Caco-2 (cell line): ENCODE measurements around the gene FIZ1. TPM values are rescaled to one million over a fixed set of nuclear protein-coding genes. Genes with fewer than 3 reads are reported as not detected.

Experiments used
- BruUV-seq: library from RNA; stranded (reverse); fragments of 400-500 nt; replicated peaks from 2 replicates; lab custom pipeline; 2021; lab: Mats Ljungman, UMichigan
- CTCF ChIA-PET: fragments of 300-600 bp; sonication (Branson Sonifier 250); formaldehyde crosslinking; loops from one replicate; lab custom pipeline; 2022; ENCODE audit warnings: antibody characterized with exemption; lab: Charles Lee
- POLR2A ChIA-PET: fragments of 300-600 bp; sonication (Branson Sonifier 250); formaldehyde crosslinking; loops from one replicate; lab custom pipeline; 2022; ENCODE audit warnings: antibody characterized with exemption; lab: Charles Lee
- DNase-seq, 2 experiments: peaks; one replicate each; pipeline versions ENCODE4 v3.0.0 to v3.0.0-alpha.2; 2020 to 2022
- H3K27me3 ChIP-seq: replicated peaks from 2 replicates; pipeline ENCODE4 v1.6.0; 2011; ENCODE audit warnings: low read length; ENCODE audit not compliant: control insufficient read depth, insufficient read depth
- H3K36me3 ChIP-seq: 2 replicates; pipeline ENCODE4 v1.5.1; 2011; ENCODE audit warnings: low read length; ENCODE audit not compliant: control insufficient read depth, insufficient read depth
- H3K4me1 ChIP-seq: fragments of 250-450 bp; sonication (Bioruptor Pico); 2 replicates; pipeline ENCODE4 v1.5.1; 2020; ENCODE audit warnings: mild to moderate bottlenecking
- H3K4me3 ChIP-seq: 2 replicates; pipeline ENCODE4 v1.5.1; 2011; ENCODE audit warnings: low read depth, mild to moderate bottlenecking, control low read depth, low read length
- H3K9me3 ChIP-seq: fragments of 250-450 bp; sonication (Bioruptor Pico); 2 replicates; pipeline ENCODE4 v1.5.1; 2020; ENCODE audit warnings: mild to moderate bottlenecking, moderate library complexity
- H3K27ac Mint-ChIP-seq: one replicate; pipeline ENCODE4 v1.8.0; 2022; ENCODE audit warnings: mixed read lengths; ENCODE audit not compliant: unreplicated experiment
- H3K27me3 Mint-ChIP-seq: one replicate; pipeline ENCODE4 v1.8.0; 2022; ENCODE audit warnings: mixed read lengths; ENCODE audit not compliant: insufficient read depth, unreplicated experiment
- H3K36me3 Mint-ChIP-seq: one replicate; pipeline ENCODE4 v1.8.0; 2022; ENCODE audit warnings: mild to moderate bottlenecking, mixed read lengths; ENCODE audit not compliant: insufficient read depth, unreplicated experiment
- H3K4me1 Mint-ChIP-seq: one replicate; pipeline ENCODE4 v1.8.0; 2022; ENCODE audit warnings: low read depth, mixed read lengths; ENCODE audit not compliant: unreplicated experiment
- H3K4me3 Mint-ChIP-seq: one replicate; pipeline ENCODE4 v1.8.0; 2022; ENCODE audit warnings: mild to moderate bottlenecking, moderate library complexity, mixed read lengths; ENCODE audit not compliant: unreplicated experiment
- H3K9me3 Mint-ChIP-seq: one replicate; pipeline ENCODE4 v1.8.0; 2022; ENCODE audit warnings: mixed read lengths; ENCODE audit not compliant: unreplicated experiment
- CTCF ChIP-seq, 2 experiments: fragments of 200-600 bp in 1 of 2; IDR thresholded peaks; 1 replicate in 1 of 2; 2 replicates in 1 of 2; pipeline versions ENCODE4 v1.5.1 to v1.8.0; 2011 to 2022; ENCODE audit warnings: antibody characterized with exemption in 1 of 2, control low read depth in 1 of 2, inconsistent platforms in 1 of 2, low read depth in 1 of 2, low read length in 1 of 2, mild to moderate bottlenecking in 1 of 2, moderate library complexity in 1 of 2; ENCODE audit not compliant: insufficient read depth in 1 of 2, severe bottlenecking in 1 of 2, unreplicated experiment in 1 of 2
- intact Hi-C: fragments of 100-400 bp; cut with micrococcal nuclease; formaldehyde crosslinking; loops from one replicate; pipeline ENCODE4 v1.10.0; 2022; ENCODE audit not compliant: unreplicated experiment
- total RNA-seq: library from RNA; stranded (reverse); gene quantifications from 2 replicates; pipeline ENCODE4 v1.2.3, GENCODE V29; 2022

Gene FIZ1
- total RNA-seq, 1 experiment from 2014 or later, result 27.2 TPM

GRCh38 chr19:55579766-55580621 is 19.3 kb downstream of the FIZ1 start:
- Mint-ChIP-seq H3K9me3 (no peaks in the 10 kb centered on the region), H3K27ac (peak overlapping the region; percentile 46), H3K27me3 (no peaks in the 10 kb centered on the region), H3K4me3 (peak overlapping the region; percentile 85), H3K4me1 (peaks cover 20% of the 10 kb centered on the region), H3K36me3 (peaks cover 48% of the 10 kb centered on the region)
- TF ChIP-seq CTCF (IDR thresholded peaks at IDR 0.05; ENCODE audit: insufficient read depth in 1 of 2, low read depth in 1 of 2, low read length in 1 of 2, severe bottlenecking in 1 of 2, unreplicated experiment in 1 of 2), result no peak
- Histone ChIP-seq H3K36me3 (no peaks in the 10 kb centered on the region; the same call in 1 of the 2 replicates), H3K9me3 (no peaks in the 10 kb centered on the region), H3K4me1 (peaks cover 19% of the 10 kb centered on the region), H3K27me3 (no peaks in the 10 kb centered on the region), H3K4me3 (peak overlapping the region; percentile 68)
- ChIA-PET POLR2A (interaction anchor here (0.6 kb wide), 1 partner anchor 118 kb away, joined by 5 read pairs; no protein-coding TSS in a partner anchor), CTCF (interaction anchor here (0.6 to 3.1 kb wide), 3 partner anchors 9 to 439 kb away, joined by 4 to 12 read pairs (median 8); partner anchors contain the start of genes FIZ1 and ZNF524)
- no TSS peak for BruUV-seq
- intact Hi-C loops, result loop anchor here (2.0 kb wide), 3 partner anchors 45 to 63 kb away; partner anchors contain the start of gene ZNF784
- peak in 1 of 2 experiments; percentile 48 for DNase-seq

GRCh38 chr19:55578761-55579747 is 20.3 kb downstream of the FIZ1 start:
- peak overlapping the region; percentile 68 for H3K4me3 ChIP-seq
- H3K36me3 ChIP-seq, result no peaks in the 10 kb centered on the region; the same call in 1 of the 2 replicates
- CTCF ChIA-PET, result no interaction called here
- intact Hi-C loops, result no loop called here
- Mint-ChIP-seq H3K9me3 (no peaks in the 10 kb centered on the region), H3K4me3 (peak overlapping the region; percentile 85), H3K4me1 (peaks cover 20% of the 10 kb centered on the region), H3K36me3 (peaks cover 50% of the 10 kb centered on the region), H3K27ac (peak overlapping the region; percentile 46), H3K27me3 (no peaks in the 10 kb centered on the region)
- H3K9me3 ChIP-seq, result no peaks in the 10 kb centered on the region
- no peak for TF ChIP-seq CTCF (IDR thresholded peaks at IDR 0.05; ENCODE audit: insufficient read depth in 1 of 2, low read depth in 1 of 2, low read length in 1 of 2, severe bottlenecking in 1 of 2, unreplicated experiment in 1 of 2)
- H3K27me3 ChIP-seq, result no peaks in the 10 kb centered on the region
- DNase-seq, result no peak
- H3K4me1 ChIP-seq, result peaks cover 19% of the 10 kb centered on the region
- POLR2A ChIA-PET, result no interaction called here
- TSS peak; percentile 28 for BruUV-seq
